Stimulated activated CD8-positive, alpha-beta memory T cell treated with anti-CD3 and anti-CD28 coated beads, Interleukin-7, amount 100 ng/mL, for 48 hours (primary cell): ENCODE results near the gene COQ8A.
"Not testable (repeated sequence)": the region's sequence is repeated elsewhere in the genome, so short reads cannot be mapped to it uniquely, and the experiment has no call there.

ENCODE experiments used
- DNase-seq, 2 donors: peaks; one replicate each; pipeline ENCODE4 v3.0.0-alpha.2; 2020; ENCODE audit warnings: low read depth in 1 of 2; ENCODE audit errors: extremely low read depth in 1 of 2

Gene COQ8A

GRCh38 chr1:226983247-226983991, 43.3 kb downstream of the COQ8A start:
- no peak for DNase-seq

- DNase-seq, result no peak
These were observed 43.9 kb downstream of the COQ8A start for GRCh38 chr1:226983992-226984364.

- no peak for DNase-seq
These were observed 44.6 kb downstream of the COQ8A start for GRCh38 chr1:226984521-226985238.

- no peak for DNase-seq
These were observed 45.2 kb downstream of the COQ8A start for GRCh38 chr1:226985239-226985838.

DNA sequence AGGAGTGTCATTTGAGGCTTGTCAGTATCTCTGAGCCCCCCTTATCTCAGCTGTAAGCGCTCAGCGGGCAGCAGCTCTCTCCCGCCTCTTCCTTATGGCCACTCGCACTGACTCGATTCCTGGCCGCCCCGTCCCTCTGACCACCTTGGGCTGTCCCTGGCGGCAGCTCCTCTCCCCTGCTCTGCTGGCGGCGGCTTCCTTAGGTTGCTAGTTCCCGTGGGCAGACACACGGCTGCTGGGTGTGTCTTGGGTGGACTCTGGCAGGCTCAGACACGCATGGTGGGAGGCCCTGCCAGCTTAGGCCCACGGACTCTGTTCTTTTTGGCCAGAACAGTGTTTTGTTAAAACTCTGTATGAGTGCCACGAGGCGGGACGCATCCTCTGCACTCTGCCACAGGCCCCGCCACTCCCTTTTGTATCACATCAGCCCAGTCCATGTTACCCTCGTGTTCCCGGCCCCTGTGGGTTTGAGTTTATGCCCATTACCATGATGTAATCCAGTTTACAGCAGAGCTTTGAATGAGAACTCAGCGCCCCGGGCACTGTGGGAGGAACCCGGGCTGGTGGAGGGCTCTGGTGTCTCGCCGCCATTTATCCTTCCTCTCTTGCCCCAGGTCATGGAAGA, 45.9 kb downstream of the COQ8A start:
- DNase-seq, result no peak

DNA sequence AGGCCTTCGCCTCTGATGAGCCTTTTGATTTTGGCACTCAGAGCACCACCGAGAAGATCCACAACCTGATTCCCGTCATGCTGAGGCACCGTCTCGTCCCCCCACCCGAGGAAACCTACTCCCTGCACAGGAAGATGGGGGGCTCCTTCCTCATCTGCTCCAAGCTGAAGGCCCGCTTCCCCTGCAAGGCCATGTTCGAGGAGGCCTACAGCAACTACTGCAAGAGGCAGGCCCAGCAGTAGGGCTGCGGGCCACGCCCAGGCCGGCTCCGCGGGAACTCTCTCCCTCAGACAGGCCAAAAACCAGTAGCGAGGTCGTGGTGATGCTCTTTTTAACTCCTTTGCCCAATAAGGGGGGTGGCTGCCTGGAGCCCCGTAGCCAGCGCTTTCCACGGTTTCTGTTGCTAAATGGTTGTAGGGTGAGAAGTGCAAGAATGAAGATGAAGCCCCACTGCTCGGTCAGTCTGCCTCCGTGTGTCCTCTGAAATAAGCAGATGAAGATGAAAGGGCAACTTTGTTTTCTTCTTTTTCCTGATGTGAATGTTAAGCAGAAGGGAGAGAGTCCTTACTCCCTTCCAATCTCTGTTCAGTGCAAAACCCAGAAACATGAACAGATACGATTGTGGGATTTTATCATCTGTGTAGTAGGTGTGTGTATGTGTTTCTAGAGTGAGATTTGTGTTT, 46.5 kb downstream of the COQ8A start:
- no peak for DNase-seq

DNA sequence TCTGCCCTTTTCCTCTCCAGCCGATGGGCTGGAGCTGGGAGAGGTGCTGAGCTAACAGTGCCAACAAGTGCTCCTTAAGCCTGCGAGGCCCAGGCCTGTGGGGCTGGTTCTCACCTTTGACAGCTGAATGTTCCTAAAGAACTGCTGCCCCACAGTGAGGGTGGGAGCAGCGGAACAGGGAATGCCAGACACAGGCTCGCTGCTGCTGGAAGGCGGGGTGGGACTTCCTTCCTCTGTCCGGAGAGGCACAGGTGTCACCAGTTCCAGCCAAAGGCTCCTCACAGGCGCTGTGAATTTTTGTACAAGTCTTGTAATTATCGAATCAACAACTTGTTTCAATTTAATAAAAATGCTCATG, 47.1 kb downstream of the COQ8A start:
- DNase-seq, result no peak

GRCh38 chr1:226987623-226988333, 47.7 kb downstream of the COQ8A start:
- DNase-seq, result no peak

- no peak for DNase-seq
These were observed 48.2 kb downstream of the COQ8A start for GRCh38 chr1:226988334-226988666.

DNA sequence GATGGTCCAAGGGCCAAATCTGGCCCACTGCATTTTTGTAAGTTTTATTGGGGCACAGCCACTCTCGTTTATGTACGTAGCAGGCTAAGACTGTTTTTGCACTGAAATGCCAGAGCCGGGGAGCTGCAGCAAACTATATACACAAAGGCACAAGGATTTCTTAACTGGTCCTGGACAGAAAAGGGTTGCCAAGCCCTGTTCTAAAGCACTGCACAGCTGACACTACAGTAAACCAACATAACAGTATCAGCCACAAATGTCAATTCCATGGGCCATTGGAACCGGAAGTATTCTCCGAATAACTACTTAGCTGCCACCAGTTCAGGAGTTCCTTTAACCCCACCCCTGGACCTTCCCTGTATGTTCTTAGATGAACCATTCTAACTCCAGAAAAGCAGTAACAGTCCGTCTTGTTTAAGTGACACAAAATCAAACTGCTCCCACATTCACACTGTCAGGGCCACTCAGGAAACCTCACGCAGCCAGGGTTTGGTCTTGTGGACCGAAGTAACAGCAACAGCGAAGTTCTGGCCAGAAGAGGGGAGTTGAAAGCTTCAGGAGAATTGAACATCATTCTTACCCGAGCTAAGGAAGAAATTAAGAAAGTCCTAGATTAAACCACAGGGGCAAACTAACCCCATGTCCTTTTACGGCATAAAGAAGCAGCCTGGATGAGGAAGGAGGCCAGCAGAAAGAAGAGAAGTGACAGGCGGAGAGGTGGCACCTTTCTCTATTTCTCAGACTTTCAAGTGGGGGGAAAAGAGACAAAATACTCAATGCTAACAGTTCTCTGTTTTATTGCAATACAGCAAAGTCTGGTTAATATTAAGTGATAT, 49.2 kb downstream of the COQ8A start:
- no peak for DNase-seq

DNA sequence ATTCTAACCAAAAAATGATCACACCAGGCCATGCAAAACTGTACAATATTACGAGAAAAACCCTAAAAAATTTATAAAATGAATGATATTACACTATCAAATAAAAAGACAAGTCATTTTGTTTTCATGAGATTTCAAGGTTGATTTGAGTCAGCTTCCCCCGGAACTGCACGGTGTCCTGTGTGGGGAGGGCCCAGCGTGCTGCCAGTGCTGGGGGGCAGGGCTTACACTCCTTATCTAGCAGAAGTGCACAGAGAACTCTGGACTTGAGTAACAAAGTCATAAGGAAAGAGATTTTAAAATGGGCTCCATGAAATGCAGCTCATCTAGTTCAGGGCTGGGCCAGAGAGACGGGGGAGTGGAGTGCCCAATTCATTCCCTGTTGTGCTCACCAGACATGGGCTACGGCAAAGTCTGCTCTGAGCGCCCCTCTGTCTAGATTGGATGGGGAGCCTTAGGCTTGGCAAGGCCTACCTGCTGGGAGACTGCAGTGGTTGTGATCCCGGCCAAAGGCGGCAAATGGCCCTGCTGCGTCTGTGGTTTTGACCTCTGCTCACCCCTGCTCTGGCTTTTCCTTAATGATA, 50.1 kb downstream of the COQ8A start:
- peak; percentile 13 to 44 for DNase-seq

GRCh38 chr1:226991920-226992319, 51.8 kb downstream of the COQ8A start:
- no peak for DNase-seq

DNA sequence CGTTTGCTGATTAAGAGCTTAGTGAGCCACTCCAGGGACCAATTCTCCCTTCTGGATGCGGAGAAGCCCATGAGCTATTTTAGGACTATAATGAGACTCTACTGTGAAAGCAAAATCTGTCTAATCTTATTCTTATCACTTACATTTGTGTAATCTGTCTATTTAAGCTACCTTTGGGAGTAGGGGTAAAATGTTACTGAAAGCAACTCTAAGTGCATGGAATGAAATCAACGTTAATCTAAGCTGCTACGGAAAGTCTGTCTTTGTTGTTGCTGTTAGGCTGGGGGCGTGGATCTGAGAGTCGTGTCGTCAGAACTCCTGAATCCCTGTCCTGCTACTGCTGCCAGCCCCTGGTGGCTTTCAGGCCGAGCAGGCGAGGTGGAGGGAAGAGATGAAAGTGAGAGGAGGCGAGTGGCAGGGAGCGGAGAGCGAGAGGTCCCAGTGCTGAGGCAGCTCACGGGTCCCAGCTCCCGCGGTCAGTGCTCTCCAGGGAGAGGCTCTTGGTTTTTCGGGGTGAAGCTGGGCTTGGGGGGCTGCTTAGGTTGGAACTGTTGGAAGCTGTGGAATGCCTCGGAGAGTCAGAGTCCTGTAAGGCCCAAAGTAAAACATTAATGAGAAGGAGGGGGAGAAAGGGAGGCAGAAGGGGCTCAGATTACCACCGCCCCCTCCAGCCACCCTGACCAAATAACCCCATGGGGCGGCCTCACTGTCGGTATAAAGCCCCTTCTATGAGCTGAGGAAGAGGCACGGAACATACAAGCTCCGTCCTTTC, 53.9 kb downstream of the COQ8A start:
- DNase-seq, result no peak

GRCh38 chr1:226994586-226995364, 54.7 kb downstream of the COQ8A start:
- no peak for DNase-seq

- no peak for DNase-seq
These were observed 55.6 kb downstream of the COQ8A start for GRCh38 chr1:226995365-226996332.

GRCh38 chr1:226999579-226999978, 59.5 kb downstream of the COQ8A start:
- not testable (repeated sequence) for DNase-seq
